T-helper 2 cell treated with Interferon-gamma antibody and Interleukin-4, amounts not matched to agents 5 μg/mL and 100 μg/mL, for 36 hours (primary cell): ENCODE measurements around the gene STX11.

Experiments
- DNase-seq: peaks from one replicate; pipeline ENCODE4 v3.0.0; 2021; ENCODE audit warnings: low spot score
- H3K27ac Mint-ChIP-seq: one replicate; pipeline ENCODE4 v1.8.0; 2021; ENCODE audit warnings: mild to moderate bottlenecking, mixed read lengths
- H3K27me3 Mint-ChIP-seq: one replicate; pipeline ENCODE4 v1.8.0; 2021; ENCODE audit warnings: low read depth, mixed read lengths
- H3K36me3 Mint-ChIP-seq: one replicate; pipeline ENCODE4 v1.8.0; 2021; ENCODE audit warnings: low read depth, mixed read lengths
- H3K4me1 Mint-ChIP-seq: one replicate; pipeline ENCODE4 v1.8.0; 2021; ENCODE audit warnings: low read depth, mixed read lengths
- H3K4me3 Mint-ChIP-seq: one replicate; pipeline ENCODE4 v1.8.0; 2022; ENCODE audit warnings: mild to moderate bottlenecking, moderate library complexity, mixed read lengths
- H3K9me3 Mint-ChIP-seq: one replicate; pipeline ENCODE4 v1.8.0; 2021; ENCODE audit warnings: mixed read lengths

STX11 gene

GRCh38 chr6:144216668-144217218 lies 66.4 kb downstream of the STX11 start:
- no peaks in the 10 kb centered on the region for H3K36me3 Mint-ChIP-seq
- DNase-seq, result no peak
- peaks cover 21% of the 10 kb centered on the region for H3K4me1 Mint-ChIP-seq
- peaks cover 2% of the 10 kb centered on the region for H3K27me3 Mint-ChIP-seq
- peak overlapping the region; percentile 97 for H3K27ac Mint-ChIP-seq
- H3K4me3 Mint-ChIP-seq, result peak overlapping the region; percentile 94
- H3K9me3 Mint-ChIP-seq, result peaks cover 7% of the 10 kb centered on the region

- peaks cover 21% of the 10 kb centered on the region for H3K4me1 Mint-ChIP-seq
- H3K27ac Mint-ChIP-seq, result peak overlapping the region; percentile 2
- H3K9me3 Mint-ChIP-seq, result peaks cover 7% of the 10 kb centered on the region
- H3K36me3 Mint-ChIP-seq, result no peaks in the 10 kb centered on the region
- H3K27me3 Mint-ChIP-seq, result peaks cover 2% of the 10 kb centered on the region
- DNase-seq, result no peak
- H3K4me3 Mint-ChIP-seq, result peak overlapping the region; percentile 94
Observed at GRCh38 chr6:144217264-144217663, 66.9 kb downstream of the STX11 start.

- H3K9me3 Mint-ChIP-seq, result peaks cover 7% of the 10 kb centered on the region
- H3K27ac Mint-ChIP-seq, result no peak overlapping the region
- peak overlapping the region; percentile 22 for H3K4me3 Mint-ChIP-seq
- H3K27me3 Mint-ChIP-seq, result peaks cover 2% of the 10 kb centered on the region
- H3K36me3 Mint-ChIP-seq, result no peaks in the 10 kb centered on the region
- peaks cover 21% of the 10 kb centered on the region for H3K4me1 Mint-ChIP-seq
- no peak for DNase-seq
Observed at GRCh38 chr6:144217797-144218196, 67.5 kb downstream of the STX11 start.

- H3K9me3 Mint-ChIP-seq, result peaks cover 2% of the 10 kb centered on the region
- peaks cover 21% of the 10 kb centered on the region for H3K4me1 Mint-ChIP-seq
- H3K27ac Mint-ChIP-seq, result no peak overlapping the region
- no peak for DNase-seq
- H3K27me3 Mint-ChIP-seq, result peaks cover 2% of the 10 kb centered on the region
- H3K4me3 Mint-ChIP-seq, result no peak overlapping the region
- no peaks in the 10 kb centered on the region for H3K36me3 Mint-ChIP-seq
Observed at GRCh38 chr6:144219056-144219685, 68.9 kb downstream of the STX11 start.

GRCh38 chr6:144220031-144220790 lies 69.9 kb downstream of the STX11 start:
- Mint-ChIP-seq H3K4me3 (no peak overlapping the region), H3K27ac (no peak overlapping the region), H3K27me3 (peaks cover 7% of the 10 kb centered on the region), H3K4me1 (peaks cover 18% of the 10 kb centered on the region), H3K36me3 (no peaks in the 10 kb centered on the region), H3K9me3 (no peaks in the 10 kb centered on the region)
- no peak for DNase-seq

GRCh38 chr6:144223686-144224085 lies 73.4 kb downstream of the STX11 start:
- no peak overlapping the region for H3K4me3 Mint-ChIP-seq
- peaks cover 13% of the 10 kb centered on the region for H3K27me3 Mint-ChIP-seq
- H3K27ac Mint-ChIP-seq, result no peak overlapping the region
- peaks cover 2% of the 10 kb centered on the region for H3K4me1 Mint-ChIP-seq
- no peaks in the 10 kb centered on the region for H3K36me3 Mint-ChIP-seq
- H3K9me3 Mint-ChIP-seq, result no peaks in the 10 kb centered on the region
- no peak for DNase-seq

- Mint-ChIP-seq H3K36me3 (no peaks in the 10 kb centered on the region), H3K27ac (no peak overlapping the region), H3K4me1 (no peaks in the 10 kb centered on the region), H3K27me3 (peaks cover 13% of the 10 kb centered on the region), H3K9me3 (no peaks in the 10 kb centered on the region), H3K4me3 (no peak overlapping the region)
- DNase-seq, result no peak
Observed at GRCh38 chr6:144231721-144232120, 81.4 kb downstream of the STX11 start.

- H3K9me3 Mint-ChIP-seq, result no peaks in the 10 kb centered on the region
- H3K4me1 Mint-ChIP-seq, result no peaks in the 10 kb centered on the region
- H3K27ac Mint-ChIP-seq, result no peak overlapping the region
- no peaks in the 10 kb centered on the region for H3K36me3 Mint-ChIP-seq
- DNase-seq, result no peak
- no peak overlapping the region for H3K4me3 Mint-ChIP-seq
- H3K27me3 Mint-ChIP-seq, result peaks cover 8% of the 10 kb centered on the region
Observed at GRCh38 chr6:144232176-144232831, 82.0 kb downstream of the STX11 start.

GRCh38 chr6:144232832-144233230 lies 82.5 kb downstream of the STX11 start:
- H3K4me1 Mint-ChIP-seq, result no peaks in the 10 kb centered on the region
- H3K27me3 Mint-ChIP-seq, result peaks cover 8% of the 10 kb centered on the region
- H3K9me3 Mint-ChIP-seq, result no peaks in the 10 kb centered on the region
- no peaks in the 10 kb centered on the region for H3K36me3 Mint-ChIP-seq
- DNase-seq, result no peak
- H3K4me3 Mint-ChIP-seq, result no peak overlapping the region
- H3K27ac Mint-ChIP-seq, result no peak overlapping the region

- no peaks in the 10 kb centered on the region for H3K36me3 Mint-ChIP-seq
- H3K27me3 Mint-ChIP-seq, result peaks cover 6% of the 10 kb centered on the region
- H3K27ac Mint-ChIP-seq, result no peak overlapping the region
- H3K4me3 Mint-ChIP-seq, result no peak overlapping the region
- no peaks in the 10 kb centered on the region for H3K9me3 Mint-ChIP-seq
- no peak for DNase-seq
- no peaks in the 10 kb centered on the region for H3K4me1 Mint-ChIP-seq
Observed at GRCh38 chr6:144234399-144234798, 84.1 kb downstream of the STX11 start.

- Mint-ChIP-seq H3K4me3 (no peak overlapping the region), H3K4me1 (no peaks in the 10 kb centered on the region), H3K27me3 (peaks cover 2% of the 10 kb centered on the region), H3K9me3 (no peaks in the 10 kb centered on the region), H3K27ac (no peak overlapping the region), H3K36me3 (no peaks in the 10 kb centered on the region)
- no peak for DNase-seq
Observed at GRCh38 chr6:144234935-144235334, 84.6 kb downstream of the STX11 start.
